Body of pancreas (tissue), 4 donors: ENCODE measurements around the gene IQCM.

Experiments used
- POLR2A ChIP-seq, 3 donors: fragments of 450-650 bp; IDR thresholded peaks; one replicate each; pipeline ENCODE4 v1.6.1; 2016; ENCODE audit warnings: antibody characterized with exemption in 3 of 3, mild to moderate bottlenecking in 2 of 3
- TF ChIP-seq, protein P1 (sequence below), 7 experiments: fragments of 450-650 bp in 4 of 7; fragments of 200-600 bp in 3 of 7; sonication (generic) in 3 of 7; IDR thresholded peaks; one replicate each; pipeline ENCODE4 v1.5.1; 2016 to 2019; ENCODE audit warnings: antibody characterized with exemption in 7 of 7

DNA sequence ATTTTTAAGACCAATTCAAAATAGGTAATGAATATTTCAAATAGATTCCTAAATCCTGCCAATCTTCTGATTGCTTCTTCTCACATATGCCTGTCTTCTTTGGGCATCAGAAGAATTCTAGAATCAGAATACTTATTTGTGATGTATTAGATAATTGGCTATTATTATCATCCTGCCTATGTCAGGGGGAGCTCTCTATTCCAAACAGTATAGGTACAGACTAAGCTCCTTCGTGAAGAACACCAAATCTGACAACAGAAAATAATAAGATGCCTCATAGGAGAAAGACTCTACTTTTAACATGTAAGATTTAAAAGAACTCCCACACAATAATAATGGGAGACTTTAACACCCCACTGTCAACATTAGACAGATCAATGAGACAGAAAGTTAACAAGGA is at the start of gene IQCM:
- TF ChIP-seq, protein P1, sequence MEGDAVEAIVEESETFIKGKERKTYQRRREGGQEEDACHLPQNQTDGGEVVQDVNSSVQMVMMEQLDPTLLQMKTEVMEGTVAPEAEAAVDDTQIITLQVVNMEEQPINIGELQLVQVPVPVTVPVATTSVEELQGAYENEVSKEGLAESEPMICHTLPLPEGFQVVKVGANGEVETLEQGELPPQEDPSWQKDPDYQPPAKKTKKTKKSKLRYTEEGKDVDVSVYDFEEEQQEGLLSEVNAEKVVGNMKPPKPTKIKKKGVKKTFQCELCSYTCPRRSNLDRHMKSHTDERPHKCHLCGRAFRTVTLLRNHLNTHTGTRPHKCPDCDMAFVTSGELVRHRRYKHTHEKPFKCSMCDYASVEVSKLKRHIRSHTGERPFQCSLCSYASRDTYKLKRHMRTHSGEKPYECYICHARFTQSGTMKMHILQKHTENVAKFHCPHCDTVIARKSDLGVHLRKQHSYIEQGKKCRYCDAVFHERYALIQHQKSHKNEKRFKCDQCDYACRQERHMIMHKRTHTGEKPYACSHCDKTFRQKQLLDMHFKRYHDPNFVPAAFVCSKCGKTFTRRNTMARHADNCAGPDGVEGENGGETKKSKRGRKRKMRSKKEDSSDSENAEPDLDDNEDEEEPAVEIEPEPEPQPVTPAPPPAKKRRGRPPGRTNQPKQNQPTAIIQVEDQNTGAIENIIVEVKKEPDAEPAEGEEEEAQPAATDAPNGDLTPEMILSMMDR (IDR thresholded peaks at IDR 0.05) = no peak
- TF ChIP-seq POLR2A (IDR thresholded peaks at IDR 0.05) = no peak
